Activated CD8-positive, alpha-beta T cell treated with anti-CD3 and anti-CD28 coated beads, Interleukin-2, amount 10 ng/mL, durations not matched to agents 7 days and 5 days (primary cell): Measurements from ENCODE around the gene OSBPL2. TPM values are rescaled to one million over a fixed set of nuclear protein-coding genes. Genes with fewer than 3 reads are reported as not detected.

ENCODE experiments used
- ATAC-seq: fragments of 150-1000 bp; cut with Tn5 transposase; one replicate; pipeline ENCODE4 v1.10.0; 2021; ENCODE audit warnings: moderate library complexity
- CTCF ChIA-PET: fragments of 350-600 bp; sonication (Branson Sonifier 250); formaldehyde crosslinking; loops from one replicate; lab custom pipeline; 2021; ENCODE audit warnings: antibody characterized with exemption; lab: Charles Lee
- POLR2A ChIA-PET: fragments of 350-600 bp; sonication (Branson Sonifier 250); formaldehyde crosslinking; loops from one replicate; lab custom pipeline; 2021; ENCODE audit warnings: antibody characterized with exemption; lab: Charles Lee
- DNase-seq: peaks from one replicate; pipeline ENCODE4 v3.0.0-alpha.2; 2020
- H3K27ac Mint-ChIP-seq: one replicate; pipeline ENCODE4 v1.8.0; 2021; ENCODE audit warnings: mild to moderate bottlenecking, mixed read lengths
- H3K27me3 Mint-ChIP-seq: one replicate; pipeline ENCODE4 v1.8.0; 2021; ENCODE audit warnings: low read depth, mixed read lengths
- H3K36me3 Mint-ChIP-seq: one replicate; pipeline ENCODE4 v1.8.0; 2021; ENCODE audit warnings: low read depth, mixed read lengths
- H3K4me1 Mint-ChIP-seq: one replicate; pipeline ENCODE4 v1.8.0; 2021; ENCODE audit warnings: low read depth, mixed read lengths
- H3K4me3 Mint-ChIP-seq: one replicate; pipeline ENCODE4 v1.8.0; 2021; ENCODE audit warnings: mild to moderate bottlenecking, mixed read lengths
- H3K9me3 Mint-ChIP-seq: one replicate; pipeline ENCODE4 v1.8.0; 2022; ENCODE audit warnings: mixed read lengths; ENCODE audit not compliant: insufficient read depth
- total RNA-seq, 2 experiments: library from RNA; stranded (reverse); gene quantifications; one replicate each; pipeline ENCODE4 v1.2.3, GENCODE V29; 2021

OSBPL2 gene
- total RNA-seq, 2 experiments from 2014 or later = 24.1 to 26.4 TPM

DNA sequence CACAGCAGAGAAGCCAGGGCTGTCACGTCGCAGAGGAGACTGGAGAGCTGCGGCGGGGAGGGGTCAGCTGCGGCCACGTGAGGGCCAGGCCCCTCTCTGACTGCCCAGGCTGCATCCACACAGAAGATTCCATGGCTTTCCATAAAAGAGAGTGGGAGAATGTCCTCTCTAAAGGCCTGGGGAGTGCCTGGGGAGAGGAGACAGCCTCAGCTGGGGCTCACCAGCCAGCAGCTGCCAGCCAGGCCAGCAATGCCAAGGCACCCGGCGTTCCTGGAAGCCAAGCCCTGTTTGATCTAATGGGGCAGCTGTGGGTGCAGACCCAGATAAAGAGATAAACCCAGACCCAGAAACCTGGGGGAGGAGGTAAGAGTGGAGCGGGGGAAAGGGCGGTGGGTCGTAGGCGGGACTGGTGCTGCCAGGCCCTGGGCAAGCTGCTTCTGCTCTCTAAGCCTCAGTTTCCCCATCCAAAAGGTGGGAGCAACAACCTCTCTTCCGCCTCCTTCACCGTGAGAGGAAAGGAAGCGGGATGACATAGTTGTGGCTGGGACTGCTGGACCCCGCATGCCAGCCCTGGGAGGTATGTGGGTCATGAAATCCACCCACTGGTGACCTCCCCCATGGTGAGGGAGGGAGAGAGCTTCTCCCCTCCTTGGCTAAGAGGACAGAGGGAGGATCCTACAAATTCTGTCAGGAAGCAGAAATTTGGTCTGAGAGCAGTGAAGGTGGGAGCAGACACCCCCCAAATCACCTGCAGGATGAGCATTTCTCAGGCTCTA, 3.1 kb upstream of the OSBPL2 start:
- no peak overlapping the region for H3K4me3 Mint-ChIP-seq
- POLR2A ChIA-PET = no interaction called here

DNA sequence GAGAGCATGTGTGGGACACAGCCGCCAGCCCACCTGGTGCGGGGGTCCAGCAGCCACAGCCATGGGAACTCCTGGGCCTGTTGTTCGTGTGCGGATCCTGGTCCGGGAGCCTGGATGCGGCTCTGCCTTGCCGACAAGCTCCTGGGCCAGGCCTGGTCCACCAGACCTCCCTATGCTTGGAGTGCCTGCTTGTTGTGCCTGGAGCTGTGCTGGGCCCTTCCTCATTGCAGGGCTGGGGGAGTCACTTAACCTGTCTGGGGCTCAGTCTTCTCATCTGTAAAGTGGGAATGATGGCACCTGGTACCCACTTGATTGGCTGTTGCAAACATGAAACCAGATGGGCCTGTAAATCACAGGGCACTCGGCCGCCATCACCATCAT, 2.6 kb upstream of the OSBPL2 start:
- Mint-ChIP-seq H3K27ac (no peak overlapping the region), H3K4me1 (peaks cover 25% of the 10 kb centered on the region), H3K9me3 (no peaks in the 10 kb centered on the region), H3K27me3 (no peaks in the 10 kb centered on the region), H3K36me3 (no peaks in the 10 kb centered on the region), H3K4me3 (no peak overlapping the region)
- ChIA-PET CTCF (no interaction called here), POLR2A (no interaction called here)
- DNase-seq = no peak
- no peak for ATAC-seq

More for the DNA sequence above, 3.1 kb upstream of the OSBPL2 start:
- Mint-ChIP-seq H3K27ac (no peak overlapping the region), H3K9me3 (no peaks in the 10 kb centered on the region), H3K4me1 (peaks cover 19% of the 10 kb centered on the region), H3K27me3 (no peaks in the 10 kb centered on the region), H3K36me3 (no peaks in the 10 kb centered on the region)
- ATAC-seq = no peak
- CTCF ChIA-PET = no interaction called here
- DNase-seq = no peak

GRCh38 chr20:62236200-62236599, 2.1 kb upstream of the OSBPL2 start:
- Mint-ChIP-seq H3K27ac (no peak overlapping the region), H3K4me3 (no peak overlapping the region), H3K27me3 (no peaks in the 10 kb centered on the region), H3K36me3 (no peaks in the 10 kb centered on the region), H3K9me3 (no peaks in the 10 kb centered on the region), H3K4me1 (peaks cover 25% of the 10 kb centered on the region)
- ATAC-seq (no peak), DNase-seq (no peak)
- ChIA-PET POLR2A (no interaction called here), CTCF (no interaction called here)

- Mint-ChIP-seq H3K36me3 (peaks cover 4% of the 10 kb centered on the region), H3K9me3 (no peaks in the 10 kb centered on the region), H3K27me3 (no peaks in the 10 kb centered on the region), H3K4me1 (peaks cover 31% of the 10 kb centered on the region), H3K4me3 (no peak overlapping the region), H3K27ac (no peak overlapping the region)
- DNase-seq (no peak), ATAC-seq (no peak)
- ChIA-PET CTCF (no interaction called here), POLR2A (no interaction called here)
Observed at GRCh38 chr20:62236766-62237513, 1.4 kb upstream of the OSBPL2 start.

DNA sequence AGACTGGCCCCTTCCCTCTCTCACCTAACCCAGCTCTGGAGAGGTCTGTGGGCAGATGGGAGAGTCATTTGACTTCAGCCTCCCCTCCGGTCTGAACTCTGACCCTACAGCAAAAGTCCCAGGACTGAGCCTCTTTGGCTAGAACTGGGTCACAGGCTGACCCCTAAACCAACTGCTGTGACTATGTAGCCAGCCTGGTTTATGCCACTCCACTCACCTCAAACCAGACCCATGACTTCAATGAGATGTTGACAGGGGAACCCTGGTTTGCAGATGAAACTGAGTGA, 864 bp upstream of the OSBPL2 start:
- no peaks in the 10 kb centered on the region for H3K9me3 Mint-ChIP-seq
- no peak for DNase-seq
- no peak overlapping the region for H3K27ac Mint-ChIP-seq
- ATAC-seq = no peak
- ChIA-PET CTCF (no interaction called here), POLR2A (no interaction called here)
- peaks cover 4% of the 10 kb centered on the region for H3K36me3 Mint-ChIP-seq
- no peaks in the 10 kb centered on the region for H3K27me3 Mint-ChIP-seq
- peaks cover 31% of the 10 kb centered on the region for H3K4me1 Mint-ChIP-seq
- H3K4me3 Mint-ChIP-seq = peak overlapping the region; percentile 76

DNA sequence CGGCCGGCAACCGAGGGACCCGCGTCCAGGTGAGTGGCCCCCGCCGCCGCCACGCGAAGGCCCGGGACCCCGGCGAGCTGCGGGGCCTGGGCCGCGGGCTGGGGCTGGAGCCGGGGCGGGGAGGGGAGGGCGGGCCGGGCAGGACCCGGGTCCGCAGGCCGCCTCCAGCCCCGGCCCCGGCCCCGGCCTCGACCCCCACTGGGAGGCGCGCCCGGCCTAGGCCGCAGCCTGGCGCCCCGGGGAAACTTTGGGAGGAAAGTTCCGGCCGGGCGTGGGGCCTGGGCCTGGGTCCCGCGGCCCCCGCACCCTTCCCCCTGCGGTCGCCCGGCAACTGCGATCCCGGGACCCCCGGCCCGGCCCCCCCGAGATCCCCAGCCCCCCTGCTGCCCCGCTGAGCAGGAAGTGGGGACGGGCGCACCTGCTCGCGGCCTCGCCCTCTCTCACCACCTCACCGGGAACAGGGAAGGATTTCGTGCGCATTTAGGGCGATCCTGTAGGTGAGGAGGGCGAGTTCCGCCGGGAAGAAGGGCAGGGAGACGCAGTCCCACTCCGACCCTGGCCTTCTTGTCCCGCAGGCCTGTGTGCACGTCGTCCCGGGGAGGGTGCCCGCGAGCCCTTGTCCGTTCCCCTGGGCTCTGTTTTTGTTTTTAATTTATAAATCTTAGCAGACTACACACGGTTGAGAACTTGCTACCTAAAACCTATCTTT, 402 bp downstream of the OSBPL2 start:
- Mint-ChIP-seq H3K36me3 (peaks cover 4% of the 10 kb centered on the region), H3K4me1 (peaks cover 33% of the 10 kb centered on the region), H3K27ac (peak overlapping the region; percentile 80), H3K27me3 (no peaks in the 10 kb centered on the region), H3K9me3 (no peaks in the 10 kb centered on the region), H3K4me3 (peak overlapping the region; percentile 78)
- ChIA-PET POLR2A (no interaction called here), CTCF (no interaction called here)
- peak; percentile 23 for DNase-seq
- no peak for ATAC-seq

DNA sequence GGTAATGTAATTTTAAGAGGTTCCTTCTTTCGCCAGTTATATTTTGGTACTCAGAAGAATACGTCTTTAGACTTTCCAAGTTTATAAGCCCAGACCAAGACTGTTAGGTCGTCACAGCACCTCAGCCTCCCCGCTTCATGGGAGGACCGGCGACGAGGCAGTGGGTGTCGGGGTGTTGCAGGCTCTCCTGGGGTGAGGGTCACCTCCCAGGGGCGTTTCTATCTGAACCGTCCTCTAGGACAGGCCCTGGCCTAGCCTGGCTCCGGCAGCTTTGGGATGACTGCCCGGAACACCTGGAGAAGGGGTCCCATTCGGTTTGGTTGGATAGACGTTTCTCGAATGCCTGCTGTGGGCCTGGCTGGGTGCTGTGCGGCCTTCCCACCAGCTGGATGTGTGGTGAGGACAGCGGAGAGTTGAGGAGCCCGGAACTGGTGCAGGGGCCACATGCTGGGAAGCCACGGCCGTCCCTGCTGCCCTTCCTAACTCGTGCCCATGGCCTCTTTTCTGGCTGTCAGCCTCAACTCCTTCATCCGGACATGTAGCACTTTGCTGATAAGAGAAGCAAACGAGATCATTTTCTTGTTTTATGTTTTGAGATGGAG, 1.1 kb downstream of the OSBPL2 start:
- Mint-ChIP-seq H3K4me3 (peak overlapping the region; percentile 78), H3K9me3 (no peaks in the 10 kb centered on the region), H3K27me3 (no peaks in the 10 kb centered on the region), H3K27ac (peak overlapping the region; percentile 80), H3K36me3 (peaks cover 4% of the 10 kb centered on the region), H3K4me1 (peaks cover 37% of the 10 kb centered on the region)
- POLR2A ChIA-PET = interaction anchor here (0.6 kb wide), 1 partner anchor 35 kb away, joined by 4 read pairs; no protein-coding TSS in a partner anchor
- no peak for DNase-seq
- no peak for ATAC-seq
- CTCF ChIA-PET = no interaction called here

GRCh38 chr20:62240020-62240685, 1.8 kb downstream of the OSBPL2 start:
- Mint-ChIP-seq H3K27me3 (no peaks in the 10 kb centered on the region), H3K27ac (no peak overlapping the region), H3K4me3 (peak overlapping the region; percentile 78), H3K36me3 (peaks cover 4% of the 10 kb centered on the region), H3K9me3 (no peaks in the 10 kb centered on the region), H3K4me1 (peaks cover 42% of the 10 kb centered on the region)
- ChIA-PET POLR2A (interaction anchor here (0.6 kb wide), 1 partner anchor 36 kb away, joined by 4 read pairs; no protein-coding TSS in a partner anchor), CTCF (no interaction called here)
- ATAC-seq (no peak), DNase-seq (no peak)

- no peaks in the 10 kb centered on the region for H3K9me3 Mint-ChIP-seq
- ATAC-seq (no peak), DNase-seq (no peak)
- H3K4me1 Mint-ChIP-seq = peaks cover 42% of the 10 kb centered on the region
- H3K36me3 Mint-ChIP-seq = peaks cover 4% of the 10 kb centered on the region
- no peak overlapping the region for H3K4me3 Mint-ChIP-seq
- CTCF ChIA-PET = no interaction called here
- POLR2A ChIA-PET = no interaction called here
- H3K27ac Mint-ChIP-seq = peak overlapping the region; percentile 30
- H3K27me3 Mint-ChIP-seq = no peaks in the 10 kb centered on the region
Observed at GRCh38 chr20:62241506-62241905, 3.2 kb downstream of the OSBPL2 start.

- Mint-ChIP-seq H3K27ac (no peak overlapping the region), H3K4me1 (peaks cover 42% of the 10 kb centered on the region), H3K36me3 (peaks cover 4% of the 10 kb centered on the region), H3K27me3 (no peaks in the 10 kb centered on the region), H3K4me3 (no peak overlapping the region), H3K9me3 (no peaks in the 10 kb centered on the region)
- ATAC-seq (no peak), DNase-seq (no peak)
- ChIA-PET POLR2A (interaction anchor here (0.8 kb wide), 1 partner anchor 53 kb away, joined by 3 read pairs; no protein-coding TSS in a partner anchor), CTCF (no interaction called here)
Observed at GRCh38 chr20:62242176-62242575, 3.9 kb downstream of the OSBPL2 start.

DNA sequence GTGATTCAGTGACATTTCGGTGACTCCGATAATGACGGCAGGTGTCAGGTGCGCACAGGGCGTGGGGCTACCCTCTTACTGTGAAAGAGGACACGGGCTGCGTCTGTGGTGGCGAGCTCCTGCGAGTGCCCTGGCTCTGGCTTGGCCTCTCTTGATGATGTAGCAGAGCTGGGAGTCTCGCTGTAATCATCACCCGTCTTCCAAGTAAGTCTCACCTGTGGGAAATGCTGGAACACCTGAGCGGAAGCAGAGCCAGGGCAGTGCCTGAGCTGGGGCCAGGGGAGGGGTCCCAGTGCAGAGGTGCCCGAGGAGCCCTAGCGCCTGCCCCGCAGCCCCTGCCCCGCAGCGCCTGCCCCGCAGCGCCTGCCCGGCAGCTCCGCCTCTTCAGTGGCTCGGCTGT, 4.8 kb downstream of the OSBPL2 start:
- H3K9me3 Mint-ChIP-seq = no peaks in the 10 kb centered on the region
- H3K27ac Mint-ChIP-seq = no peak overlapping the region
- H3K4me1 Mint-ChIP-seq = peaks cover 35% of the 10 kb centered on the region
- H3K27me3 Mint-ChIP-seq = no peaks in the 10 kb centered on the region
- peaks cover 4% of the 10 kb centered on the region for H3K36me3 Mint-ChIP-seq
- no peak for ATAC-seq
- no peak overlapping the region for H3K4me3 Mint-ChIP-seq
- DNase-seq = no peak
- ChIA-PET POLR2A (no interaction called here), CTCF (no interaction called here)
